ENCODE results near the gene EFTUD2. TPM values are rescaled to one million over a fixed set of nuclear protein-coding genes. Genes with fewer than 3 reads are reported as not detected.
A peak's percentile ranks its signal among the peaks of the same experiment; 100 is the strongest.

Gene EFTUD2
- polyA plus RNA-seq, 1 donor, result 67.8 TPM

DNA sequence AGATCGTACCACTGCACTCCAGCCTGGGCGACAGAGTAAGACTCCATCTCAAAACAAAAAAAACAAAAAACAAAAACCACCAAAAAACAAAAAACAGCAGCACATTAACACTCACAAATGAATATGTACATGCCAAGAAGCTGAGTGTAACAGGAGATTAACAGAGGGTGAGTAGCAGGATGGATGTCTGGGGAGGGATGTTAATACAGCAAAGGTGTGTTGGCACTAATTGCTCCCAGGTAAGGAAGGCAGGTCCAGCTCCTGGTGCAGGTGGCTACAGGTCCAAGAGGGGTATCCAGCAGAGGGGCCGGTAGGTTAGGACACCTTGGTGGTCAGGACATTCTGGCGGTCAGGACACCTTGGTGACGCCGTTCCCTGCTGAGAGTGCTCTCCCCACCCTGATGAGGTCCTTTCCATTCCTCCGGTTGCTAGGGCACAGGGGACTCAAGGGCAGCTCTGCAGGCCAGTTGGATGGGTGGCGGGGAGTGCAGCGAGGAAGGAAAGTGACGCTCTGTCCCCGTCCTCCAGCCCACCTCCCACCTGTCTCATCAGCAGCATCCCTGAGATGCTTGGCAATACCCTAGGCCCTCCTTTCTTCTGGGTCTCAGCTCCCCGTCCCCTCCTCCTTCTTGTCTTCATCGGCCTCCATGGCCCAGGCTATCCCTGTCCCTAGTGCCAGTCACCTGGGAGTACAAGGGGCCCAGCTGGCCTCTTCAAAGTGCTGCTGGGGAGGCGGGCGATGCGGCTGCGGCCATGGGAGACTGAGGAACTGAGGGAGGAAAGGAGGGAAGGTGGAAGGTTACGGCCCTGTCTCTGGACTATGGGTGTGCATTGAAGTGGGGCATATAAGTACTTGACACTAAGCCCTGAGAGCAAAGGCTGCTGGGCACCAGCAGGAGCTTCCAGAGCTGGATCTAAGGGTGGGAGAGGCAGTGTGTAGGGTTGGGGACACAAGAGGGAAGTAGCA is 26.8 kb upstream of the EFTUD2 start:
- WGBS (ENCODE audit: insufficient coverage, low lambda C conversion rate), result 100% methylated on average over 2 of the region's 18 CpGs
- no peaks in the 10 kb centered on the region for H3K9me3 ChIP-seq (ENCODE audit: control insufficient read depth, low read depth, low read length)
- no peaks in the 10 kb centered on the region for H3K4me1 ChIP-seq (ENCODE audit: control insufficient read depth, insufficient read depth, low read length)
- no peak for DNase-seq
- H3K27ac ChIP-seq (ENCODE audit: low read length), result no peak overlapping the region
- H3K36me3 ChIP-seq (ENCODE audit: control insufficient read depth, insufficient read depth, low read length), result peaks cover 23% of the 10 kb centered on the region
- H3K4me3 ChIP-seq (ENCODE audit: low read length), result no peak overlapping the region
- peaks cover 17% of the 10 kb centered on the region for H3K27me3 ChIP-seq (ENCODE audit: control insufficient read depth, insufficient read depth, low read length)

DNA sequence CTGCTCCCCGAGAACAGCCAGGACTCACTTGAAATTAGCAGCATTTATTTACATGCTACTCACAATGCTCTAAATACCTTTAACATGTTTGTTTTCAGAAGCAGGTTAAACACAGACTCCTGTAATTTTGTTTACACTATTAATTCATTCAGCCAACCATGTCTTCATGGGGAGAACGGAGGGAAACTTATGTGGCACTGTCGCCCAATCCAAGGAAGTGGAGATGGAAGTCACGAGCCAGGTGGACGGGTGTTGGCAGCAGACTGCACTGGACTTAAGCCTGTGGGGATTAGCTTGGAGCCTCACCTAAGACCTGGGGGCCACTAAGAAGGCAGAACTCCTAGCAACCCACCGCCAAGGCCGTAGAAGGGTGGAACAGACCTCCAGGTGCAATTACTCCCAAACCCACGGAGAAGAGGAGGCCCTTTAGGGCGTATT is 24.9 kb upstream of the EFTUD2 start:
- no peaks in the 10 kb centered on the region for H3K4me1 ChIP-seq (ENCODE audit: control insufficient read depth, insufficient read depth, low read length)
- DNase-seq, result peak in 1 of 2 donors; percentile 24
- no peak overlapping the region for H3K27ac ChIP-seq (ENCODE audit: low read length)
- no CpG with 5 or more reads among the region's 9 CpGs for WGBS (ENCODE audit: insufficient coverage, low lambda C conversion rate)
- no peaks in the 10 kb centered on the region for H3K9me3 ChIP-seq (ENCODE audit: control insufficient read depth, low read depth, low read length)
- no peak overlapping the region for H3K4me3 ChIP-seq (ENCODE audit: low read length)
- H3K27me3 ChIP-seq (ENCODE audit: control insufficient read depth, insufficient read depth, low read length), result peaks cover 23% of the 10 kb centered on the region
- H3K36me3 ChIP-seq (ENCODE audit: control insufficient read depth, insufficient read depth, low read length), result peaks cover 17% of the 10 kb centered on the region

- WGBS (ENCODE audit: insufficient coverage, low lambda C conversion rate), result no CpG with 5 or more reads among the region's 19 CpGs
These were observed 23.7 kb upstream of the EFTUD2 start for GRCh38 chr17:44922746-44923470.

DNA sequence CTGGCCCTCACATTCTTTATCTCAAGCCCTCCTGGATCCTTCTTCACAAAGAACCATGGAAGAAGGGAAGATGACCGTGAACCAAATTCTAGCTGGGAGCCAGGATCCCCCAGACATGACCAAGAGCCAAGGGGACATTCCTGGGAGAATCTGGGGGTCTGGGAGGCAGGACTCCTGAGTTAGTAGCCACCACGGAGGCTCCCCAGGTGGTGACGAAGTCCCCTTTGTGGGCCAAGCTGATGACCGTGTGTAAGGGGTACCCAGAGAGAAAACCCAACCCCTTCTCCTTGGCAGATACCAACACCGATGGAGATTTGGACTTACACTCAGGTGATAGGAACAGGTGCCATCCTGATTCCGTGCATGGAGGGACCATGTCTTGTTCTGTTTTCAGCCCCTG is 22.9 kb upstream of the EFTUD2 start:
- Histone ChIP-seq H3K4me3 (ENCODE audit: low read length) (no peak overlapping the region), H3K27ac (ENCODE audit: low read length) (no peak overlapping the region), H3K9me3 (ENCODE audit: control insufficient read depth, low read depth, low read length) (no peaks in the 10 kb centered on the region), H3K4me1 (ENCODE audit: control insufficient read depth, insufficient read depth, low read length) (no peaks in the 10 kb centered on the region), H3K27me3 (ENCODE audit: control insufficient read depth, insufficient read depth, low read length) (peaks cover 23% of the 10 kb centered on the region), H3K36me3 (ENCODE audit: control insufficient read depth, insufficient read depth, low read length) (peaks cover 7% of the 10 kb centered on the region)
- no CpG with 5 or more reads among the region's 6 CpGs for WGBS (ENCODE audit: insufficient coverage, low lambda C conversion rate)
- no peak for DNase-seq

More at GRCh38 chr17:44922746-44923470, 23.7 kb upstream of the EFTUD2 start:
- peaks cover 23% of the 10 kb centered on the region for H3K27me3 ChIP-seq (ENCODE audit: control insufficient read depth, insufficient read depth, low read length)
- no peaks in the 10 kb centered on the region for H3K9me3 ChIP-seq (ENCODE audit: control insufficient read depth, low read depth, low read length)
- DNase-seq, result no peak
- no peak overlapping the region for H3K27ac ChIP-seq (ENCODE audit: low read length)
- H3K4me1 ChIP-seq (ENCODE audit: control insufficient read depth, insufficient read depth, low read length), result no peaks in the 10 kb centered on the region
- no peak overlapping the region for H3K4me3 ChIP-seq (ENCODE audit: low read length)
- H3K36me3 ChIP-seq (ENCODE audit: control insufficient read depth, insufficient read depth, low read length), result peaks cover 15% of the 10 kb centered on the region

DNA sequence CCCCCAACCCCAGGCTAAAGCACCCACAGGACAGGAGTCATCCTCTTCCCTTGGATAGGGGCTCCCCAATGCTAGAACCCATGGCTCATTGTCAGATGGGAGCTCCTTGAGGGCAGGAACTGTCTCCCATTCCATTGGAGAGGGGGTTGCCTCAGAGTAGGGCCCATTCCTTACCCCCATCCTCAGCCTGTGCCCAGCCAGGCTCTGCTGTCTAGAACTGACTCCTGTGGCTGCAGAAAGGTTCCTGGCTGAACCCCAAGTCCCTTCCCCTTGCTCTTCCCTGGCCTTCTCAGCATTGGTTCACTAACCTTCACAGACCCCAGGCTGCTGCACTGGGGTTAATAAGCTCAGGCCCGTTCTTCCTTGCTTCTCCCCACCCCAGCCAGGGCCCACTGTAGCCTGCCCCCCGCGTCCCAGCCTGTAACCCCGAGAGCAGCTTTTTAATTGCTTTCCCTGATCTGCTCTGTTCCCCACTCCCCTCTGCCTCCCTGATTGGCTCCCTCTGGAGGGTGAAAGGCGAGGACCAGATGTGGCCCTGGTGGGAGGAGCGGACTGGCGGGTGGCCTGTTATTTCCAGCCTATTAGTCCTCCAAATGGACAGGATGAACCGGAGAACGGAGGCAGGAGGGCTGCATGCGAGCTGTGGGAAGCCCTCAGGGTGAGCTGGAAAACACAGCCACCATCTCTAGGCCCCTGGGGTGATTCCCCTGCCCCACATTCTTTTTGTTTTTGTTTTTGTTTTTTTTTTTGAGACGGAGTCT is 22.1 kb upstream of the EFTUD2 start:
- H3K27me3 ChIP-seq (ENCODE audit: control insufficient read depth, insufficient read depth, low read length), result peaks cover 23% of the 10 kb centered on the region
- no peaks in the 10 kb centered on the region for H3K9me3 ChIP-seq (ENCODE audit: control insufficient read depth, low read depth, low read length)
- no peak overlapping the region for H3K27ac ChIP-seq (ENCODE audit: low read length)
- WGBS (ENCODE audit: insufficient coverage, low lambda C conversion rate), result 67% methylated on average over 1 of the region's 11 CpGs
- no peak for DNase-seq
- H3K36me3 ChIP-seq (ENCODE audit: control insufficient read depth, insufficient read depth, low read length), result peaks cover 3% of the 10 kb centered on the region
- H3K4me1 ChIP-seq (ENCODE audit: control insufficient read depth, insufficient read depth, low read length), result peaks cover under 1% of the 10 kb centered on the region
- no peak overlapping the region for H3K4me3 ChIP-seq (ENCODE audit: low read length)

- no peak for DNase-seq
- Histone ChIP-seq H3K4me1 (ENCODE audit: control insufficient read depth, insufficient read depth, low read length) (peaks cover 5% of the 10 kb centered on the region), H3K4me3 (ENCODE audit: low read length) (no peak overlapping the region), H3K9me3 (ENCODE audit: control insufficient read depth, low read depth, low read length) (no peaks in the 10 kb centered on the region), H3K27ac (ENCODE audit: low read length) (no peak overlapping the region), H3K27me3 (ENCODE audit: control insufficient read depth, insufficient read depth, low read length) (peaks cover 23% of the 10 kb centered on the region), H3K36me3 (ENCODE audit: control insufficient read depth, insufficient read depth, low read length) (no peaks in the 10 kb centered on the region)
- 60% methylated on average over 2 of the region's 7 CpGs for WGBS (ENCODE audit: insufficient coverage, low lambda C conversion rate)
These were observed 21.3 kb upstream of the EFTUD2 start for GRCh38 chr17:44920565-44920940.

GRCh38 chr17:44919885-44920564 is 20.8 kb upstream of the EFTUD2 start:
- WGBS (ENCODE audit: insufficient coverage, low lambda C conversion rate), result no CpG with 5 or more reads among the region's 9 CpGs

DNA sequence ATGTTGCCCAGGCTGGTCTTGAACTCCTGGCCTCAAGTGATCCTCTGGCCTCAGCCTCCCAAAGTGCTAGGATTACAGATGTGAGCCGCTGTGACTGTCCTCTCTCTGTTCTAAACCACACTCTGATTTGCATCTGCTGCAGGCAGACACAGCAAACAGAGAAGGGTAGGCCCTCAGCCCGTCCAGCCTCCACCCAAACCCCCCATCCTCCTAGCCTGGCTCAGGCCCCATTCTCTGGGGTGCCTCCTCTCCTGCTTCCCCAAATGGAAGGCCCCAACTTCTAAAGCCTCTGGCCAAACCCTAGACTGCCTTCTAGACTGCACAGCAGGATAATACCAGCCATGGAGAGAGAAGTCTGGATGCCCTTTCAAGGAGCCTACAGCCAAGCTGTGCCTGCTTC is 20.2 kb upstream of the EFTUD2 start:
- peaks cover 23% of the 10 kb centered on the region for H3K27me3 ChIP-seq (ENCODE audit: control insufficient read depth, insufficient read depth, low read length)
- no peaks in the 10 kb centered on the region for H3K36me3 ChIP-seq (ENCODE audit: control insufficient read depth, insufficient read depth, low read length)
- H3K4me3 ChIP-seq (ENCODE audit: low read length), result no peak overlapping the region
- DNase-seq, result no peak
- H3K27ac ChIP-seq (ENCODE audit: low read length), result no peak overlapping the region
- H3K4me1 ChIP-seq (ENCODE audit: control insufficient read depth, insufficient read depth, low read length), result peaks cover 5% of the 10 kb centered on the region
- no peaks in the 10 kb centered on the region for H3K9me3 ChIP-seq (ENCODE audit: control insufficient read depth, low read depth, low read length)
- no CpG with 5 or more reads among the region's 2 CpGs for WGBS (ENCODE audit: insufficient coverage, low lambda C conversion rate)

More at GRCh38 chr17:44919885-44920564, 20.8 kb upstream of the EFTUD2 start:
- H3K9me3 ChIP-seq (ENCODE audit: control insufficient read depth, low read depth, low read length), result no peaks in the 10 kb centered on the region
- peak; percentile 54 to 62 for DNase-seq
- peaks cover 23% of the 10 kb centered on the region for H3K27me3 ChIP-seq (ENCODE audit: control insufficient read depth, insufficient read depth, low read length)
- peaks cover 5% of the 10 kb centered on the region for H3K4me1 ChIP-seq (ENCODE audit: control insufficient read depth, insufficient read depth, low read length)
- H3K27ac ChIP-seq (ENCODE audit: low read length), result no peak overlapping the region
- no peak overlapping the region for H3K4me3 ChIP-seq (ENCODE audit: low read length)
- H3K36me3 ChIP-seq (ENCODE audit: control insufficient read depth, insufficient read depth, low read length), result no peaks in the 10 kb centered on the region

DNA sequence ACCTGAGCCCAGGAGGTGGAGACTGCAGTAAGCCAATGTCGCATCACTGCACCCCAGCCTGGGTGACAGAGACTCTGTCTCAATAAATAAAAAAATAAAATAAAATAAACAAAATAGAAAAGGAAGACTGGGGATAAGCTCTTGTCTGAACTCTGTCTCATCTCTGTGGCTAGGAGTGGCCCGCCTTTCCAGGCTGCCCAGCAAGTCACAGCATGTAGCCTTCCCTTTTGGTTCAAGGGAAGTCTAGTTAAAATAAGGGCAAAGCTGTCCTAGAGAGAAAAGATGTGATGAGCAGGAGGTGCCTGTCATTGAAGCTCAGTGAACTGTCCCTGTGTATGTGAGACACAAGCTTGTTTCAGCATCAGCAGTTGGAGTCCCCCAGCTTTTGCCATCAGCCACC is 18.8 kb upstream of the EFTUD2 start:
- WGBS (ENCODE audit: insufficient coverage, low lambda C conversion rate), result 90% methylated on average over 2 of the region's 2 CpGs
- H3K9me3 ChIP-seq (ENCODE audit: control insufficient read depth, low read depth, low read length), result no peaks in the 10 kb centered on the region
- no peak for DNase-seq
- H3K4me1 ChIP-seq (ENCODE audit: control insufficient read depth, insufficient read depth, low read length), result peaks cover 5% of the 10 kb centered on the region
- no peak overlapping the region for H3K4me3 ChIP-seq (ENCODE audit: low read length)
- H3K27me3 ChIP-seq (ENCODE audit: control insufficient read depth, insufficient read depth, low read length), result peaks cover 28% of the 10 kb centered on the region
- no peaks in the 10 kb centered on the region for H3K36me3 ChIP-seq (ENCODE audit: control insufficient read depth, insufficient read depth, low read length)
- no peak overlapping the region for H3K27ac ChIP-seq (ENCODE audit: low read length)
